ENCODE measurements around the gene TPSB2.

Gene TPSB2

GRCh38 chr16:1213231-1213630 lies 16.8 kb downstream of the TPSB2 start:
- no peaks in the 10 kb centered on the region for H3K9me3 ChIP-seq (ENCODE audit: control insufficient read depth in 5 of 5, low read length in 5 of 5)
- no peak overlapping the region for H3K27ac ChIP-seq (ENCODE audit: low read depth, low read length)
- no peaks in the 10 kb centered on the region for H3K4me1 ChIP-seq (ENCODE audit: control insufficient read depth in 5 of 5, insufficient read depth in 5 of 5, low read length in 5 of 5)
- H3K36me3 ChIP-seq (ENCODE audit: control insufficient read depth in 5 of 5, insufficient read depth in 5 of 5, low read length in 5 of 5) = no peaks in the 10 kb centered on the region
- H3K4me3 ChIP-seq (ENCODE audit: low read depth in 1 of 5, low read length in 5 of 5) = no peak overlapping the region
- H3K27me3 ChIP-seq (ENCODE audit: control insufficient read depth in 5 of 5, insufficient read depth in 4 of 5, low read length in 5 of 5) = peaks cover 0 to 12% (median 2%) of the 10 kb centered on the region in 5 donors
- no peak overlapping the region for H3K9ac ChIP-seq (ENCODE audit: low read length in 5 of 5)

- Histone ChIP-seq H3K9ac (ENCODE audit: low read length in 5 of 5) (no peak overlapping the region), H3K4me1 (ENCODE audit: control insufficient read depth in 5 of 5, insufficient read depth in 5 of 5, low read length in 5 of 5) (no peaks in the 10 kb centered on the region), H3K27ac (ENCODE audit: low read depth, low read length) (no peak overlapping the region), H3K36me3 (ENCODE audit: control insufficient read depth in 5 of 5, insufficient read depth in 5 of 5, low read length in 5 of 5) (no peaks in the 10 kb centered on the region), H3K9me3 (ENCODE audit: control insufficient read depth in 5 of 5, low read length in 5 of 5) (no peaks in the 10 kb centered on the region), H3K27me3 (ENCODE audit: control insufficient read depth in 5 of 5, insufficient read depth in 4 of 5, low read length in 5 of 5) (peaks cover 1 to 10% (median 3%) of the 10 kb centered on the region in 5 donors), H3K4me3 (ENCODE audit: low read depth in 1 of 5, low read length in 5 of 5) (no peak overlapping the region)
Observed at GRCh38 chr16:1212616-1213194, 17.3 kb downstream of the TPSB2 start.

- Histone ChIP-seq H3K4me1 (ENCODE audit: control insufficient read depth in 5 of 5, insufficient read depth in 5 of 5, low read length in 5 of 5) (no peaks in the 10 kb centered on the region), H3K27ac (ENCODE audit: low read depth, low read length) (no peak overlapping the region), H3K4me3 (ENCODE audit: low read depth in 1 of 5, low read length in 5 of 5) (no peak overlapping the region), H3K27me3 (ENCODE audit: control insufficient read depth in 5 of 5, insufficient read depth in 4 of 5, low read length in 5 of 5) (peaks cover 2 to 9% (median 4%) of the 10 kb centered on the region in 5 donors), H3K36me3 (ENCODE audit: control insufficient read depth in 5 of 5, insufficient read depth in 5 of 5, low read length in 5 of 5) (no peaks in the 10 kb centered on the region), H3K9ac (ENCODE audit: low read length in 5 of 5) (no peak overlapping the region), H3K9me3 (ENCODE audit: control insufficient read depth in 5 of 5, low read length in 5 of 5) (no peaks in the 10 kb centered on the region)
Observed at GRCh38 chr16:1211451-1212268, 18.3 kb downstream of the TPSB2 start.

GRCh38 chr16:1210461-1210860 lies 19.5 kb downstream of the TPSB2 start:
- no peaks in the 10 kb centered on the region for H3K36me3 ChIP-seq (ENCODE audit: control insufficient read depth in 5 of 5, insufficient read depth in 5 of 5, low read length in 5 of 5)
- H3K27ac ChIP-seq (ENCODE audit: low read depth, low read length) = no peak overlapping the region
- H3K4me3 ChIP-seq (ENCODE audit: low read depth in 1 of 5, low read length in 5 of 5) = no peak overlapping the region
- H3K9ac ChIP-seq (ENCODE audit: low read length in 5 of 5) = no peak overlapping the region
- peaks cover 2 to 10% (median 4%) of the 10 kb centered on the region in 5 donors for H3K27me3 ChIP-seq (ENCODE audit: control insufficient read depth in 5 of 5, insufficient read depth in 4 of 5, low read length in 5 of 5)
- no peaks in the 10 kb centered on the region for H3K4me1 ChIP-seq (ENCODE audit: control insufficient read depth in 5 of 5, insufficient read depth in 5 of 5, low read length in 5 of 5)
- H3K9me3 ChIP-seq (ENCODE audit: control insufficient read depth in 5 of 5, low read length in 5 of 5) = no peaks in the 10 kb centered on the region

GRCh38 chr16:1209081-1209480 lies 20.9 kb downstream of the TPSB2 start:
- Histone ChIP-seq H3K9me3 (ENCODE audit: control insufficient read depth in 5 of 5, low read length in 5 of 5) (no peaks in the 10 kb centered on the region), H3K27ac (ENCODE audit: low read depth, low read length) (no peak overlapping the region), H3K4me3 (ENCODE audit: low read depth in 1 of 5, low read length in 5 of 5) (no peak overlapping the region), H3K4me1 (ENCODE audit: control insufficient read depth in 5 of 5, insufficient read depth in 5 of 5, low read length in 5 of 5) (no peaks in the 10 kb centered on the region), H3K27me3 (ENCODE audit: control insufficient read depth in 5 of 5, insufficient read depth in 4 of 5, low read length in 5 of 5) (peaks cover 0 to 9% (median 4%) of the 10 kb centered on the region in 5 donors), H3K9ac (ENCODE audit: low read length in 5 of 5) (no peak overlapping the region), H3K36me3 (ENCODE audit: control insufficient read depth in 5 of 5, insufficient read depth in 5 of 5, low read length in 5 of 5) (no peaks in the 10 kb centered on the region)

- no peaks in the 10 kb centered on the region for H3K36me3 ChIP-seq (ENCODE audit: control insufficient read depth in 5 of 5, insufficient read depth in 5 of 5, low read length in 5 of 5)
- no peak overlapping the region for H3K4me3 ChIP-seq (ENCODE audit: low read depth in 1 of 5, low read length in 5 of 5)
- peaks cover 0 to 9% (median 4%) of the 10 kb centered on the region in 5 donors for H3K27me3 ChIP-seq (ENCODE audit: control insufficient read depth in 5 of 5, insufficient read depth in 4 of 5, low read length in 5 of 5)
- no peaks in the 10 kb centered on the region for H3K9me3 ChIP-seq (ENCODE audit: control insufficient read depth in 5 of 5, low read length in 5 of 5)
- no peak overlapping the region for H3K9ac ChIP-seq (ENCODE audit: low read length in 5 of 5)
- H3K4me1 ChIP-seq (ENCODE audit: control insufficient read depth in 5 of 5, insufficient read depth in 5 of 5, low read length in 5 of 5) = no peaks in the 10 kb centered on the region
- H3K27ac ChIP-seq (ENCODE audit: low read depth, low read length) = no peak overlapping the region
Observed at GRCh38 chr16:1208239-1208830, 21.6 kb downstream of the TPSB2 start.

- H3K9me3 ChIP-seq (ENCODE audit: control insufficient read depth in 5 of 5, low read length in 5 of 5) = no peaks in the 10 kb centered on the region
- H3K9ac ChIP-seq (ENCODE audit: low read length in 5 of 5) = no peak overlapping the region
- H3K36me3 ChIP-seq (ENCODE audit: control insufficient read depth in 5 of 5, insufficient read depth in 5 of 5, low read length in 5 of 5) = no peaks in the 10 kb centered on the region
- no peak overlapping the region for H3K4me3 ChIP-seq (ENCODE audit: low read depth in 1 of 5, low read length in 5 of 5)
- no peaks in the 10 kb centered on the region for H3K4me1 ChIP-seq (ENCODE audit: control insufficient read depth in 5 of 5, insufficient read depth in 5 of 5, low read length in 5 of 5)
- H3K27ac ChIP-seq (ENCODE audit: low read depth, low read length) = no peak overlapping the region
- peaks cover 0 to 7% (median 4%) of the 10 kb centered on the region in 5 donors for H3K27me3 ChIP-seq (ENCODE audit: control insufficient read depth in 5 of 5, insufficient read depth in 4 of 5, low read length in 5 of 5)
Observed at GRCh38 chr16:1206786-1207185, 23.2 kb downstream of the TPSB2 start.

- Histone ChIP-seq H3K36me3 (ENCODE audit: control insufficient read depth in 5 of 5, insufficient read depth in 5 of 5, low read length in 5 of 5) (no peaks in the 10 kb centered on the region), H3K27ac (ENCODE audit: low read depth, low read length) (no peak overlapping the region), H3K4me3 (ENCODE audit: low read depth in 1 of 5, low read length in 5 of 5) (no peak overlapping the region), H3K9me3 (ENCODE audit: control insufficient read depth in 5 of 5, low read length in 5 of 5) (no peaks in the 10 kb centered on the region), H3K27me3 (ENCODE audit: control insufficient read depth in 5 of 5, insufficient read depth in 4 of 5, low read length in 5 of 5) (peaks cover 0 to 7% (median 4%) of the 10 kb centered on the region in 5 donors), H3K9ac (ENCODE audit: low read length in 5 of 5) (no peak overlapping the region), H3K4me1 (ENCODE audit: control insufficient read depth in 5 of 5, insufficient read depth in 5 of 5, low read length in 5 of 5) (no peaks in the 10 kb centered on the region)
Observed at GRCh38 chr16:1206326-1206725, 23.7 kb downstream of the TPSB2 start.

- H3K27ac ChIP-seq (ENCODE audit: low read depth, low read length) = no peak overlapping the region
- no peaks in the 10 kb centered on the region for H3K4me1 ChIP-seq (ENCODE audit: control insufficient read depth in 5 of 5, insufficient read depth in 5 of 5, low read length in 5 of 5)
- no peak overlapping the region for H3K9ac ChIP-seq (ENCODE audit: low read length in 5 of 5)
- H3K4me3 ChIP-seq (ENCODE audit: low read depth in 1 of 5, low read length in 5 of 5) = no peak overlapping the region
- peaks cover 0 to 7% (median 4%) of the 10 kb centered on the region in 5 donors for H3K27me3 ChIP-seq (ENCODE audit: control insufficient read depth in 5 of 5, insufficient read depth in 4 of 5, low read length in 5 of 5)
- no peaks in the 10 kb centered on the region for H3K9me3 ChIP-seq (ENCODE audit: control insufficient read depth in 5 of 5, low read length in 5 of 5)
- no peaks in the 10 kb centered on the region for H3K36me3 ChIP-seq (ENCODE audit: control insufficient read depth in 5 of 5, insufficient read depth in 5 of 5, low read length in 5 of 5)
Observed at GRCh38 chr16:1204933-1205332, 25.1 kb downstream of the TPSB2 start.

GRCh38 chr16:1202274-1202673 lies 27.7 kb downstream of the TPSB2 start:
- Histone ChIP-seq H3K9me3 (ENCODE audit: control insufficient read depth in 5 of 5, low read length in 5 of 5) (no peaks in the 10 kb centered on the region), H3K36me3 (ENCODE audit: control insufficient read depth in 5 of 5, insufficient read depth in 5 of 5, low read length in 5 of 5) (no peaks in the 10 kb centered on the region)

More at GRCh38 chr16:1202274-1202673, 27.7 kb downstream of the TPSB2 start:
- H3K9ac ChIP-seq (ENCODE audit: low read length in 5 of 5) = no peak overlapping the region
- H3K27me3 ChIP-seq (ENCODE audit: control insufficient read depth in 5 of 5, insufficient read depth in 4 of 5, low read length in 5 of 5) = peaks cover 0 to 4% (median 2%) of the 10 kb centered on the region in 5 donors
- no peak overlapping the region for H3K27ac ChIP-seq (ENCODE audit: low read depth, low read length)
- H3K4me1 ChIP-seq (ENCODE audit: control insufficient read depth in 5 of 5, insufficient read depth in 5 of 5, low read length in 5 of 5) = no peaks in the 10 kb centered on the region
- H3K4me3 ChIP-seq (ENCODE audit: low read depth in 1 of 5, low read length in 5 of 5) = no peak overlapping the region
